Measurements from ENCODE around the gene LIN54.
A peak's percentile ranks its signal among the peaks of the same experiment; 100 is the strongest.
"Not testable (repeated sequence)": the region's sequence is repeated elsewhere in the genome, so short reads cannot be mapped to it uniquely, and the experiment has no call there.

The LIN54 gene

GRCh38 chr4:83012200-83012686 is 1.6 kb upstream of the LIN54 start:
- DNase-seq (ENCODE audit: low spot score) = peak; percentile 5

GRCh38 chr4:83011689-83012199 is 1.1 kb upstream of the LIN54 start:
- DNase-seq (ENCODE audit: low spot score) = peak; percentile 2

GRCh38 chr4:83010111-83010521 is 507 bp downstream of the LIN54 start:
- peak; percentile 25 for DNase-seq (ENCODE audit: low spot score)

DNA sequence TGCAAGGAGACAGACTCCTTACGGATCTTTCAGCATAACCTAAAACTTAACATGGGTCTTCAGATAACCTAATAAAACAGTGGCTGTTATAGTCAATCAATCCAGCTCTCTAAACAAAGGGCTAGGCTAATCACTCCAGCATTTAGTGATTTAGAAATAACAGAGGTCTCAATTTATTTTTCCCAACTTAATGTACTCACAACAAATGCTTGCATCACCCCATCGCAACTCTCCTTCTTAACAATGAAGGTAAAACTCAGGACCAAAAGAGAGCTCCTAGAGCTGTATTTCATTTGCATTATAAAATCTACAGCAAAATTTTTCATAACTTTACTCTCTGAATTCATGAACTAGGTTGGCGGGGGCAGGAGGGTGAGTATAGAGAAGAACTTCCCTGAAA is 1.1 kb downstream of the LIN54 start:
- no peak for DNase-seq (ENCODE audit: low spot score)

GRCh38 chr4:83003044-83003791 is 7.4 kb downstream of the LIN54 start:
- DNase-seq (ENCODE audit: low spot score) = not testable (repeated sequence)

DNA sequence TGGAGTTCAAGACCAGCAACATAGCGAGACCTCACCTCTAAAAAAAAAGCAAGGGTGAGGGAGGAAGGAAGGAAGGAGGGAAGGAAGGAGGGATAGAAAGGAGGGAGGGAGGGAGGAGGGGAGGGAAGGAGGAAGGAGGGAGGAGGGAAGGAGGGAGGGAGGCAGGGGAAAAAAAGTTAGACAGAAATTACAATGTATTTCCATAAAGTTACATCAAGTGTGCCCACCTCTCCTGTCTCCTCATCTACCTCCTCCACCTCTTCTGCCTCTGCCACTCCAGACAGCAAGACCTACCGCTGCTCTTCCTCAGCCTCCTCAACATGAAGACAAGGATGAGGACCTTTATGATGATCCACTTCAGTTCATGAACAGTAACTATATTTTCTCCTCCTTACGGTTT is 8.3 kb downstream of the LIN54 start:
- DNase-seq (ENCODE audit: low spot score) = no peak

DNA sequence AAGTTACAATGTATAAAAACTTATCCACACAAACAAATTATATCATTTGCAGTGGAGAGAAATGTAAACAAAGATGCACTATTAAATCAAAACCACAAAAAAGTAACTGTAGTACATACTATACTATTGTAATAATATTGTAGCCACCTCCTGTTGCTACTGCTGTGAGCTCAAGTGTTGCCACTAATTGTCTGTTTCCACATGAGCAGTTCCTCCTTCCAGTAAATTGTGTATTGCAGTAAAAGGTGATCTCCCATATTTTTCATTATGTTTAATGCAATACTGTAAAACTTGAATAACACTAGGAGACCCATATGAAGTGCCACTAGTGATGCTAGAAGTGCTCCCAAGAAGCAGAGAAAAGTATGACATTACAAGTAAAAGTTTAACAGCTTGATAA is 11.7 kb downstream of the LIN54 start:
- DNase-seq (ENCODE audit: low spot score) = no peak

DNA sequence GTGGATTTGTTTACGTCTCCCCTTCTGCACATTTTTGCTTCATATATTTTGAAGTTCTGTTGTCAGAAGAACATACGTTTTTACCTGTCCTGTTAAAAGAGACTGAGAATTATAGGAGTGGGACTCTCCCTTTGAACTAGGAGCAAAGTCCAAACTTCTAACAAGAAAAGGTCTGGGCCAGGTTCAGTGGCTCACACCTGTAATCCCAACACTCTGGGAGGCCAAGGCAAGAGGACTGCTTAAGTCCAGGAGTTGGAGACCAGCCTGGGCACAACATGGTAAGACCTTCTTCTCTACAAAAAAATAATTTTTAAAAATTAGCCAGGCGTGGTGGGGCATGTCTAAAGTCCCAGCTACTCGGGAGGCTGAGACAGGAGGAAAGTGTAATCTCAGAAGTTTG is 15.8 kb downstream of the LIN54 start:
- DNase-seq (ENCODE audit: low spot score) = no peak

- peak; percentile 7 for DNase-seq (ENCODE audit: low spot score)
Observed at GRCh38 chr4:82989575-82990429, 20.8 kb downstream of the LIN54 start.

- DNase-seq (ENCODE audit: low spot score) = peak; percentile 59
Observed at GRCh38 chr4:82988323-82988832, 22.2 kb downstream of the LIN54 start.

GRCh38 chr4:82987519-82987918 is 23.1 kb downstream of the LIN54 start:
- not testable (repeated sequence) for DNase-seq (ENCODE audit: low spot score)

DNA sequence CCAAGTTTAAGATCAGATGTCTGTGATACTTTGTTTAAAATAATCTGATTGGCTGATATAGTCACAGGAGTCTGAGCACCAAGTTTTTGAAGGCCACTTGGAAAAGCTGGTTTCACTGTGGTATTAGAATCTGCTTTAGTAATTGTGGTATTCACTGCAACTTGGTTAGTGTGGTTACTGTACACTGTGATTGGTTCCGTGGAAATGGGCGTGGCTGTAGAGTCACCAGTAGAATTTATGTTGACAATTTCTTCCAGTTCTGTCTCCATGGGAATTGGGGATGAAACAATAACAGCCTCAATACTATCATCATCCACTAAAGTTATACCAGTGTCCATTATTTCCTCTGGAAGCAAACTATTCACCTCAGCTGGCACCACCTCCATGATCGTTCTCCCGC is 26.2 kb downstream of the LIN54 start:
- peak; percentile 39 for DNase-seq (ENCODE audit: low spot score)

GRCh38 chr4:82983444-82983843 is 27.2 kb downstream of the LIN54 start:
- no peak for DNase-seq (ENCODE audit: low spot score)

GRCh38 chr4:82981138-82981537 is 29.5 kb downstream of the LIN54 start:
- DNase-seq (ENCODE audit: low spot score) = no peak

GRCh38 chr4:82975792-82976191 is 34.8 kb downstream of the LIN54 start:
- no peak for DNase-seq (ENCODE audit: low spot score)

- no peak for DNase-seq (ENCODE audit: low spot score)
Observed at GRCh38 chr4:82969414-82969813, 41.2 kb downstream of the LIN54 start.

DNA sequence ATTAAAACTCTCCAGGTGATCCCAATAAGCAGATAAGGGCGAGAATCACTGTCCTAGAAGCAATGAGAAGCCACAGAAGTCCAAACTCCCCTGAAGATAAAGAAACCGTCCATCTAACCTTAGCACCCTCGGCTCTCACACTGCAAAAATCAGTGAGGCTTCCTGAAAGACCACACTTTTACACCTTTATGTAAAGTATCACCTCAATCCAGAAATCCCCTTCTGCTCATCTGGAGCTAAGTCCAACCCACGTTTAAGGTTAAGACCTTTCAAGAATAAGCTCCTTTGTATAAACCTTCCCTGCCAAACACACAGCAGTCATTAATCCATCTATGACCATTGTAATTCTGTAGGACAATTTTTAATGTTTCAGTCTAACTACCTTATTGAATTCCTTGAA is 41.7 kb downstream of the LIN54 start:
- DNase-seq (ENCODE audit: low spot score) = no peak

- DNase-seq (ENCODE audit: low spot score) = no peak
Observed at GRCh38 chr4:82965763-82966162, 44.9 kb downstream of the LIN54 start.

DNA sequence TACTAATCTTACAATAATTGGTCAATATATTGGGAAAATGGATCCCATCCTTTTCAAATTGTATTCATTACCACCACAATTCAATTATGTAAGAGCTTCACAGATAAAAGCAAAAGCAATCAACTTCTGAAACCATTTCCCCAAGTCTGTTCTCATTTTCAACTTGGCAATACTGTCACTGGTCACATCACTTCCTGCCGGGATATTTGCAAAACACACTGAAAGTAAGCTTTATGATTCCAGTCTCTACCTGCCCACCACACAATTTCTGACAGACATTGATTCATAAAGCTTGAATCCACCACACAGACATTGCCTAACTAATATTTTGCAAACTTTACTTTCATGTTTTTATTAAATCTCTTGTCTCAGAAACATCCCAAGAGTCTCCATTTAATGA is 53.6 kb downstream of the LIN54 start:
- DNase-seq (ENCODE audit: low spot score) = no peak

DNA sequence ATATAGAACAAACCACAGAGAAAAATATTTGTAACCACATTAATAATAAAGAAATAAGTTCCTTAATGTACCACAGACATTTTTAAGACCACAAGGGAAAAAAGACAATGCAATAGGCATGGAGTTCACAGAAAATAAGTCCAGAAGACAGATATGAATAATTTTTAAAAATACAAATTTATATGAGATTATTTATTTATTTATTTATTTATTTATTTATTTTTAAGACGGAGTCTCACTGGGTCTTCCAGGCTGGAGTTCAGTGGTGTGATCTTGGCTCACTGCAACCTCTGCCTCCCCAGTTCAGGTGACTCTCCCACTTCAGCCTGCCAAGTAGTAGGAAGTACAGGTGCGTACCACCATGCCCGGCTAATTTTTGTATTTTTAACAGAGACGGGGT is 56.4 kb downstream of the LIN54 start:
- no peak for DNase-seq (ENCODE audit: low spot score)

- DNase-seq (ENCODE audit: low spot score) = no peak
Observed at GRCh38 chr4:82951196-82951595, 59.4 kb downstream of the LIN54 start.

DNA sequence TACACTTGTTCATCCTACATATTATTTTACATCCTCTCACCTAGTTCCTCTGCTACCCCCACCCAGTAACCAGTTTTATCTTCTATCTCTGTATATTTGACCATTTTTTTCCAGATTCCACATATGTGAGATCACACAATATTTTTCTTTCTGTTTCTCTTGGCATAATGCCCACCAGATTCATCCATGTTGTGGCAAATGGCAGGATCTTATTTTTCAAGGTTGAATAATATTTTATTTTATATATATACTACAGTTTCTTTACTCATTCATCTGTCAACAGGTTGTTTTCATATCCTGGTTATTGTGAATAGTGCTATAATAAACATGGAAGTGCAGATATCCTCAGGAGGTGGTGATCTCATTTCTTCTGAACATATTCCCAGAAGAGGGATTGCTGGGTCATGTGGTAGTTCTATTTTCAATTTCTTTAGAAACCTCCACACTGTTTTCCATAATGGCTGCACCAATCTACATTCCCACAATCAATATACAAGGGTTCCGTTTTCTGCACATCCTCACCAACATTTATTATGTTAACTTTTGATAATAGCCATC is 61.9 kb downstream of the LIN54 start:
- DNase-seq (ENCODE audit: low spot score) = no peak
